ENCODE measurements around the gene BYSL.

Gene BYSL

DNA sequence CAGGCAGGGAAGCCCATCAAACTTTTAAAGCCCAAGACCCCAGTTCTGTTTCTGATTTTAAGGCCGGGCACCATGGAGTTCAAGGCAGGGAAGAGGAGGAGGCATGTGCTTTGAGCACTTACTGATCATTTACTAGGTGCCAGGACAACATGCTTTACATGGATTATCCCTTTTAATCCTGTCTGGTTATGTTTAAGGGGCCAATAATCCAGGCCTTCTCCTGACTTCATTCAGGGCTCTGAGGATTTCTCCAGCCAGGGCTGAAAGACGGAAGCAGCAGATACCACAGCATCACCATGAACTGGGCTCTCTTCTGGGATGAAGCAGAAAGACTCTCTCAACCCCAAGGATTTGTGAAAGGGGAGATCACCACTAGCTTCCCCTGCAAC is 16.2 kb downstream of the BYSL start:
- DNase-seq (ENCODE audit: low read depth in 1 of 2, low spot score in 1 of 2), result no peak
- TF ChIP-seq, protein P1, sequence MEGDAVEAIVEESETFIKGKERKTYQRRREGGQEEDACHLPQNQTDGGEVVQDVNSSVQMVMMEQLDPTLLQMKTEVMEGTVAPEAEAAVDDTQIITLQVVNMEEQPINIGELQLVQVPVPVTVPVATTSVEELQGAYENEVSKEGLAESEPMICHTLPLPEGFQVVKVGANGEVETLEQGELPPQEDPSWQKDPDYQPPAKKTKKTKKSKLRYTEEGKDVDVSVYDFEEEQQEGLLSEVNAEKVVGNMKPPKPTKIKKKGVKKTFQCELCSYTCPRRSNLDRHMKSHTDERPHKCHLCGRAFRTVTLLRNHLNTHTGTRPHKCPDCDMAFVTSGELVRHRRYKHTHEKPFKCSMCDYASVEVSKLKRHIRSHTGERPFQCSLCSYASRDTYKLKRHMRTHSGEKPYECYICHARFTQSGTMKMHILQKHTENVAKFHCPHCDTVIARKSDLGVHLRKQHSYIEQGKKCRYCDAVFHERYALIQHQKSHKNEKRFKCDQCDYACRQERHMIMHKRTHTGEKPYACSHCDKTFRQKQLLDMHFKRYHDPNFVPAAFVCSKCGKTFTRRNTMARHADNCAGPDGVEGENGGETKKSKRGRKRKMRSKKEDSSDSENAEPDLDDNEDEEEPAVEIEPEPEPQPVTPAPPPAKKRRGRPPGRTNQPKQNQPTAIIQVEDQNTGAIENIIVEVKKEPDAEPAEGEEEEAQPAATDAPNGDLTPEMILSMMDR (IDR thresholded peaks at IDR 0.05; ENCODE audit: insufficient read depth, low read length), result no peak
- no peak for TF ChIP-seq SPI1 (IDR thresholded peaks at IDR 0.05; ENCODE audit: borderline replicate concordance, low read depth)
- no peak for TF ChIP-seq GABPA (IDR thresholded peaks at IDR 0.05; ENCODE audit: low read depth)
- TF ChIP-seq, protein P2, sequence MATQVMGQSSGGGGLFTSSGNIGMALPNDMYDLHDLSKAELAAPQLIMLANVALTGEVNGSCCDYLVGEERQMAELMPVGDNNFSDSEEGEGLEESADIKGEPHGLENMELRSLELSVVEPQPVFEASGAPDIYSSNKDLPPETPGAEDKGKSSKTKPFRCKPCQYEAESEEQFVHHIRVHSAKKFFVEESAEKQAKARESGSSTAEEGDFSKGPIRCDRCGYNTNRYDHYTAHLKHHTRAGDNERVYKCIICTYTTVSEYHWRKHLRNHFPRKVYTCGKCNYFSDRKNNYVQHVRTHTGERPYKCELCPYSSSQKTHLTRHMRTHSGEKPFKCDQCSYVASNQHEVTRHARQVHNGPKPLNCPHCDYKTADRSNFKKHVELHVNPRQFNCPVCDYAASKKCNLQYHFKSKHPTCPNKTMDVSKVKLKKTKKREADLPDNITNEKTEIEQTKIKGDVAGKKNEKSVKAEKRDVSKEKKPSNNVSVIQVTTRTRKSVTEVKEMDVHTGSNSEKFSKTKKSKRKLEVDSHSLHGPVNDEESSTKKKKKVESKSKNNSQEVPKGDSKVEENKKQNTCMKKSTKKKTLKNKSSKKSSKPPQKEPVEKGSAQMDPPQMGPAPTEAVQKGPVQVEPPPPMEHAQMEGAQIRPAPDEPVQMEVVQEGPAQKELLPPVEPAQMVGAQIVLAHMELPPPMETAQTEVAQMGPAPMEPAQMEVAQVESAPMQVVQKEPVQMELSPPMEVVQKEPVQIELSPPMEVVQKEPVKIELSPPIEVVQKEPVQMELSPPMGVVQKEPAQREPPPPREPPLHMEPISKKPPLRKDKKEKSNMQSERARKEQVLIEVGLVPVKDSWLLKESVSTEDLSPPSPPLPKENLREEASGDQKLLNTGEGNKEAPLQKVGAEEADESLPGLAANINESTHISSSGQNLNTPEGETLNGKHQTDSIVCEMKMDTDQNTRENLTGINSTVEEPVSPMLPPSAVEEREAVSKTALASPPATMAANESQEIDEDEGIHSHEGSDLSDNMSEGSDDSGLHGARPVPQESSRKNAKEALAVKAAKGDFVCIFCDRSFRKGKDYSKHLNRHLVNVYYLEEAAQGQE (IDR thresholded peaks at IDR 0.05; ENCODE audit: insufficient replicate concordance, low read depth), result no peak
- TF ChIP-seq POLR2AphosphoS5 (IDR thresholded peaks at IDR 0.05; ENCODE audit: low read depth), result no peak
- peak overlapping the region; percentile 84 for H3K27ac ChIP-seq (replicated peaks)

DNA sequence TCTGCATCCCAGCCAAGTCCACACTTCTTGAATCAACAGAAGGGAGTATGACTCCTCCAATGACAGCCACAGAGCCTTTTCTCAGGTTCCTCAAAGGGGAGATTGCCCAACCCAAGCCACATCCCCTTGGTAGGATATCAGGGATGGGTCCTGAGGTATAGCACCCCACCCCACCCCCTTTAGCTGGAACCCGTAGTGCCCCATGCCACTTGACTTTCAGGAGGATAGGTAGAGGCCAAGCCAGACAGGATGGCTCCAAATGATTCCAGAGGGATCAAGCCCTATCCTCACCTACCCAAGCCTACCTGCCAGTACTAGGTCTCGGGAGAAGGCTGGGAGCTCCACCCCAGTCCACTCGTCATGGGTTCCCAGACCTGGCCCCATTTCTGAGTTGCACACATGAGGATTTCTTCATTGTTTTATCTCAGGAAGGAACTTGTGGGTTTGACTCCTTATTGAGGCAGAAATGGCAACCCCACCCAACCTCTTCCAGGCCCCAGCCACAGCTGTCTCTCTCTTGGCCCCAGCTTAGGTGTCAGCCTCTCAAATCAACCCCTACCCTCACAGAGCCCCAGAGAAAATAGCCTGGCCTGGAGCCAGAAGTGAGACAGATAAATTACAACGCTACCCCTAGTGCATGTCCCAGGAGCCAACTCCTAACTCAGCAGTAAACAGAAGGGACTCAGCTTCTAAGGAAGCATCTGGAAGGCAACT is 16.7 kb downstream of the BYSL start:
- peak overlapping the region; percentile 84 for H3K27ac ChIP-seq (replicated peaks)
- peak overlapping the region; percentile 94 for H3K4me3 ChIP-seq (replicated peaks; ENCODE audit: insufficient read depth, low read length)
- H3K27me3 ChIP-seq (ENCODE audit: insufficient read depth, poor library complexity, severe bottlenecking), result no peaks in the 10 kb centered on the region

More for the DNA sequence above, 16.2 kb downstream of the BYSL start:
- no peaks in the 10 kb centered on the region for H3K27me3 ChIP-seq (ENCODE audit: insufficient read depth, poor library complexity, severe bottlenecking)
- peak overlapping the region; percentile 94 for H3K4me3 ChIP-seq (replicated peaks; ENCODE audit: insufficient read depth, low read length)

DNA sequence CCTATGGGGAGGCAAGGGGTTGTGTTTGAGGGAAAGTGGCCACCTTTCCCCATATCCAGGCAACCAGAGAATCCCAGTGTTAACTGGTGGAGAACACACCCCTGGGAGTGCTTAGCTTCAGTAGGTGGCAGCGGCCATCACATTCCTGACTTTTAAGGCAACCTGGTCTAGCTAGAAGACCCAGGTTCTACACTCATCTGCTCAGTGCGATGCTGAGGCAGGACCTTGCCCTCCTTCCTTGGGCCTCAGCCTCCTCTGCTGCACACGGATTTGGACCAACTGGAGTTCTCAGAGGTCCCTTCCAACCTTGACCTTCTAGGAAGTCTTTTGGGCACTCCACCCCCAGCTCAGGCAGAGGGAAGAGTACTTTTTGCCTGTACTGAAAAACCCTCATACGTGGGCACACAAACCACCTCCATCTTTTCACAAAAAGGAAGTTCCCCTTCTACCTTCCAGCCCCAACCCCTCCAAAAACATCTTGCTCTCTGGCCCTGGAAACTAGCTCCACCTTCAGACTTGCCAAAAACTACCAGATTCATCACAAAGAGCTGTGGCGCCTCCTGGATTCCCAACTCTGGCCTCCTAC is 17.4 kb downstream of the BYSL start:
- Histone ChIP-seq H3K4me3 (replicated peaks; ENCODE audit: insufficient read depth, low read length) (peak overlapping the region; percentile 94), H3K27me3 (ENCODE audit: insufficient read depth, poor library complexity, severe bottlenecking) (no peaks in the 10 kb centered on the region), H3K27ac (replicated peaks) (peak overlapping the region; percentile 84)
- no peak for DNase-seq (ENCODE audit: low read depth in 1 of 2, low spot score in 1 of 2)
- TF ChIP-seq, protein P1 (IDR thresholded peaks at IDR 0.05; ENCODE audit: insufficient read depth, low read length), result no peak
- TF ChIP-seq, protein P2 (IDR thresholded peaks at IDR 0.05; ENCODE audit: insufficient replicate concordance, low read depth), result no peak
- TF ChIP-seq GABPA (IDR thresholded peaks at IDR 0.05; ENCODE audit: low read depth), result no peak
- TF ChIP-seq SPI1 (IDR thresholded peaks at IDR 0.05; ENCODE audit: borderline replicate concordance, low read depth), result no peak
- TF ChIP-seq POLR2AphosphoS5 (IDR thresholded peaks at IDR 0.05; ENCODE audit: low read depth), result no peak

More for the DNA sequence above, 16.7 kb downstream of the BYSL start:
- TF ChIP-seq POLR2AphosphoS5 (IDR thresholded peaks at IDR 0.05; ENCODE audit: low read depth) (peak; percentile 89), SPI1 (IDR thresholded peaks at IDR 0.05; ENCODE audit: borderline replicate concordance, low read depth) (peak; percentile 55; the same call in 1 of the 2 replicates), GABPA (IDR thresholded peaks at IDR 0.05; ENCODE audit: low read depth) (0 out of 2 replicates have a peak, but pooled peaks have one; percentile 8)
- TF ChIP-seq, protein P2 (IDR thresholded peaks at IDR 0.05; ENCODE audit: insufficient replicate concordance, low read depth), result no peak
- TF ChIP-seq, protein P1 (IDR thresholded peaks at IDR 0.05; ENCODE audit: insufficient read depth, low read length), result no peak
- DNase-seq (ENCODE audit: low read depth in 1 of 2, low spot score in 1 of 2), result peak; percentile 85 to 96
